Measurements from ENCODE around the gene CMTM1. TPM values are rescaled to one million over a fixed set of nuclear protein-coding genes. Genes with fewer than 3 reads are reported as not detected.

The CMTM1 gene
- total and polyA plus RNA-seq, 2 donors (not counting 3 experiments of a cell fraction or from before 2014, with no cell fraction given), result 3.0 to 12.3 TPM

GRCh38 chr16:66528294-66528693 lies 37.9 kb upstream of the CMTM1 start:
- no peak overlapping the region for H3K4me3 ChIP-seq (replicated peaks in 1 of 3; ENCODE audit: insufficient read depth in 1 of 3, low read depth in 1 of 3, low read length in 3 of 3)
- no peak for DNase-seq (ENCODE audit: low read depth, low spot score)
- no peaks in the 10 kb centered on the region for H3K79me2 ChIP-seq (ENCODE audit: control insufficient read depth, insufficient read depth, low read length)
- dilution Hi-C loops (cut with MboI; ENCODE audit: extremely low pct_ligation_motif_present, low sequenced_read_pairs), result no loop called here
- no peaks in the 10 kb centered on the region for H3K27me3 ChIP-seq (ENCODE audit: control insufficient read depth in 2 of 2, insufficient read depth in 2 of 2, low read length in 2 of 2)
- TF ChIP-seq GATA2 (IDR thresholded peaks at IDR 0.05; ENCODE audit: insufficient read depth, insufficient read length, low read depth, low read length) (no peak), EZH2 (IDR thresholded peaks at IDR 0.05; ENCODE audit: borderline replicate concordance, low read depth, low read length, severe bottlenecking) (no peak), MAX (IDR thresholded peaks at IDR 0.05; ENCODE audit: insufficient read depth, insufficient read length) (no peak), MYC (IDR thresholded peaks at IDR 0.05; ENCODE audit: low read depth, low read length) (no peak), FOS (IDR thresholded peaks at IDR 0.05; ENCODE audit: borderline replicate concordance, insufficient read depth, low read length) (no peak), POLR2A (IDR thresholded peaks at IDR 0.05; ENCODE audit: low read depth, low read length) (no peak), JUN (IDR thresholded peaks at IDR 0.05; ENCODE audit: borderline replicate concordance, insufficient read depth, insufficient read length, low read depth) (no peak), POLR2AphosphoS5 (IDR thresholded peaks at IDR 0.05; ENCODE audit: insufficient read depth, low read depth, low read length) (no peak), CTCF (IDR thresholded peaks at IDR 0.05; ENCODE audit: extremely low read depth in 1 of 2, insufficient read depth in 1 of 2, low read depth in 1 of 2, low read length in 2 of 2) (no peak)
- H3K36me3 ChIP-seq (ENCODE audit: control insufficient read depth in 2 of 2, extremely low read depth in 1 of 2, insufficient read depth in 2 of 2, low read length in 2 of 2), result peaks cover 0 to 11% of the 10 kb centered on the region in 2 experiments
- peaks cover 15% of the 10 kb centered on the region for H3K4me1 ChIP-seq (ENCODE audit: control insufficient read depth, extremely low read depth, insufficient read depth, low read length)
- H3K27ac ChIP-seq (ENCODE audit: insufficient read depth, low read depth, low read length), result no peak overlapping the region
- no peak overlapping the region for H2AFZ ChIP-seq (ENCODE audit: low read depth, low read length)
- H3K4me2 ChIP-seq (ENCODE audit: insufficient read depth, low read length), result no peak overlapping the region
- no peaks in the 10 kb centered on the region for H3K9me1 ChIP-seq (replicated peaks; ENCODE audit: control insufficient read depth, extremely low read depth, insufficient read depth, low read length)
- POLR2A ChIA-PET, result no interaction called here
- intact Hi-C loops (cut with micrococcal nuclease), result no loop called here
- no peaks in the 10 kb centered on the region for H4K20me1 ChIP-seq (replicated peaks; ENCODE audit: control insufficient read depth, extremely low read depth, insufficient read depth, low read length)
- H3K9me3 ChIP-seq (replicated peaks; ENCODE audit: control insufficient read depth, insufficient read depth, low read length), result no peaks in the 10 kb centered on the region
- no TSS peak for BruUV-seq (replicated peaks)
- H3K9ac ChIP-seq (replicated peaks; ENCODE audit: extremely low read depth, insufficient read depth, low read length), result no peak overlapping the region
- FAIRE-seq, result no peak
- CTCF ChIA-PET, result no interaction called here

Measured in endothelial cell of umbilical vein (primary cell).